Activated T-cell treated with anti-CD3 and anti-CD28 coated beads, Interleukin-2, amount 50 U/mL, for 72 hours (primary cell): ENCODE data around the gene FIP1L1. TPM values are rescaled to one million over a fixed set of nuclear protein-coding genes. Genes with fewer than 3 reads are reported as not detected.
"Not testable (repeated sequence)": the region's sequence is repeated elsewhere in the genome, so short reads cannot be mapped to it uniquely, and the experiment has no call there.

ENCODE experiments used
- ATAC-seq, 2 donors: fragments of 150-1000 bp; cut with Tn5 transposase; replicated peaks in 1 of 2; 2 replicates each; pipeline ENCODE4 v1.10.0; 2021; ENCODE audit warnings: moderate library complexity in 2 of 2, mild to moderate bottlenecking in 1 of 2
- DNase-seq, 2 donors: peaks; one replicate each; pipeline ENCODE4 v3.0.0; 2021 to 2022; ENCODE audit warnings: mixed read lengths in 1 of 2
- H3K27ac Mint-ChIP-seq: one replicate; pipeline ENCODE4 v1.8.0; 2022; ENCODE audit warnings: mild to moderate bottlenecking, moderate library complexity, mixed read lengths
- H3K27me3 Mint-ChIP-seq: one replicate; pipeline ENCODE4 v1.8.0; 2022; ENCODE audit warnings: low read depth, mixed read lengths
- H3K36me3 Mint-ChIP-seq, 2 donors: one replicate each; pipeline ENCODE4 v1.8.0; 2022; ENCODE audit warnings: mixed read lengths in 2 of 2, mild to moderate bottlenecking in 1 of 2; ENCODE audit not compliant: insufficient read depth in 2 of 2
- H3K4me1 Mint-ChIP-seq: one replicate; pipeline ENCODE4 v1.8.0; 2022; ENCODE audit warnings: low read depth, mixed read lengths
- H3K4me3 Mint-ChIP-seq, 2 donors: one replicate each; pipeline ENCODE4 v1.8.0; 2022; ENCODE audit warnings: mild to moderate bottlenecking in 2 of 2, mixed read lengths in 2 of 2, moderate library complexity in 2 of 2
- H3K9me3 Mint-ChIP-seq, 2 donors: one replicate each; pipeline ENCODE4 v1.8.0; 2022; ENCODE audit warnings: mixed read lengths in 2 of 2
- total RNA-seq, 2 donors: library from RNA; stranded (reverse); gene quantifications; one replicate each; pipeline ENCODE4 v1.2.3, GENCODE V29; 2022

The FIP1L1 gene
- total RNA-seq, 2 donors from 2014 or later = 116 to 139 TPM

DNA sequence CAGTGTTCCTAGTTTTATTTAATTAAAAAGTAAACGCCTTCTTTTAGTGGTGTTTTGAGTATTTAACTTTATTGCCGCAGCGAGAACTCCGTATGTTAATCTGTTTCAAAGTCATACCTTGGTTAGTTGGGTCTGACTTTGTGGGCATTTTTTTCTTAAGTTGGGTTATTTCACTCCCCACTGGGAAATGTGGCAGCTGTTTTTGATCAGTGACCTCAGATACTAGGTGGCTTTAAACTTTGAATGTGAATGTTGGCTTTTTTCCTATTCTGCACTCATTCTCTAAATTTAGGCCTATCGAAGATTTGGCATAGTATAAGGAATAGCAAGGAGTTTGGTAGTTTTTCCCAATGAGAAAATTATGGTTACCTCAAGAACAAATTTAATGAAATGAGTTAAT lies 85.9 kb downstream of the FIP1L1 start:
- Mint-ChIP-seq H3K9me3 (peaks cover 8 to 10% of the 10 kb centered on the region in 2 donors), H3K27me3 (no peaks in the 10 kb centered on the region), H3K4me1 (no peaks in the 10 kb centered on the region), H3K36me3 (peaks cover 9 to 23% of the 10 kb centered on the region in 2 donors), H3K27ac (no peak overlapping the region), H3K4me3 (no peak overlapping the region)
- DNase-seq = no peak
- ATAC-seq = no peak

- Mint-ChIP-seq H3K36me3 (peaks cover 8 to 16% of the 10 kb centered on the region in 2 donors), H3K4me3 (no peak overlapping the region), H3K27ac (no peak overlapping the region), H3K4me1 (no peaks in the 10 kb centered on the region), H3K9me3 (peaks cover 12 to 18% of the 10 kb centered on the region in 2 donors), H3K27me3 (no peaks in the 10 kb centered on the region)
- ATAC-seq (no peak), DNase-seq (no peak)
Measured at GRCh38 chr4:53465281-53465680, 87.8 kb downstream of the FIP1L1 start.

DNA sequence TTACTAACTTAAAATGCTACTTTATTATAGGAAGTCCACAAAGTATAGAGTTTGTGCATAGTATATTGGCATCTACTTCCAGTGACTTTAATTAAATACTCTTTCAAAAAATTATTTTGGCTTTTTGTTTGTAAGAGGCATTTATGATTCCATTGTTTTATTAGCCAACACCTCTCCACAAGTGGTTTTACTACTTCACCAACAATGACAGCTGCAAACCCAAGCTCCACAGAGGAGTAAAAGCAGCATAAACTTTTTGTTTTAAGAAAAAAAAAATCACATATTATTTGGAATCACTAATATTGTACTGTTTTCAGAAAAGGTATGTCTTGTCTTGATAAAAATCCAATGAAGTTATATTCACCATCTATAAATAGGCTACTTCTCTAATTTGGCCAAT lies 88.5 kb downstream of the FIP1L1 start:
- Mint-ChIP-seq H3K4me1 (no peaks in the 10 kb centered on the region), H3K4me3 (no peak overlapping the region), H3K27me3 (no peaks in the 10 kb centered on the region), H3K9me3 (peaks cover 12 to 18% of the 10 kb centered on the region in 2 donors), H3K27ac (no peak overlapping the region), H3K36me3 (peaks cover 8 to 17% of the 10 kb centered on the region in 2 donors)
- no peak for DNase-seq
- no peak for ATAC-seq

DNA sequence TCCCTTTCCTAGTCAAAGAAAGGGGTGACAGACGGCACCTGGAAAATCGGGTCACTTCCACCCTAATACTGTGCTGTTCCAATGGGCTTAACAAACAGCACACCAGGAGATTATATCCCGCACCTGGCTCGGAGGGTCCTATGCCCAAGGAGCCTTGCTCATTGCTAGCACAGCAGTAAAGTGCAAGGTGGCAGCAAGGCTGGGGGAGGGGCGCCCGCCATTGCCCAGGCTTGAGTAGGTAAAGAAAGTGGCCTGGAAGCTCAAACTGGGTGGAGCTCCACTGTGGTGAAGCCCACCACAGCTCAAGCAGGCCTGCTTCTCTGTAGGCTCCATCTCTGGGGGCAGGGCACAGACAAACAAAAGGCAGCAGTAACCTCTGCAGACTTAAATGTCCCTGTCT lies 89.1 kb downstream of the FIP1L1 start:
- not testable (repeated sequence) for DNase-seq, H3K4me1 Mint-ChIP-seq, H3K27ac Mint-ChIP-seq, ATAC-seq, H3K4me3 Mint-ChIP-seq, H3K27me3 Mint-ChIP-seq
- Mint-ChIP-seq H3K9me3 (peaks cover 13 to 18% of the 10 kb centered on the region in 2 donors), H3K36me3 (peaks cover 8 to 16% of the 10 kb centered on the region in 2 donors)

DNA sequence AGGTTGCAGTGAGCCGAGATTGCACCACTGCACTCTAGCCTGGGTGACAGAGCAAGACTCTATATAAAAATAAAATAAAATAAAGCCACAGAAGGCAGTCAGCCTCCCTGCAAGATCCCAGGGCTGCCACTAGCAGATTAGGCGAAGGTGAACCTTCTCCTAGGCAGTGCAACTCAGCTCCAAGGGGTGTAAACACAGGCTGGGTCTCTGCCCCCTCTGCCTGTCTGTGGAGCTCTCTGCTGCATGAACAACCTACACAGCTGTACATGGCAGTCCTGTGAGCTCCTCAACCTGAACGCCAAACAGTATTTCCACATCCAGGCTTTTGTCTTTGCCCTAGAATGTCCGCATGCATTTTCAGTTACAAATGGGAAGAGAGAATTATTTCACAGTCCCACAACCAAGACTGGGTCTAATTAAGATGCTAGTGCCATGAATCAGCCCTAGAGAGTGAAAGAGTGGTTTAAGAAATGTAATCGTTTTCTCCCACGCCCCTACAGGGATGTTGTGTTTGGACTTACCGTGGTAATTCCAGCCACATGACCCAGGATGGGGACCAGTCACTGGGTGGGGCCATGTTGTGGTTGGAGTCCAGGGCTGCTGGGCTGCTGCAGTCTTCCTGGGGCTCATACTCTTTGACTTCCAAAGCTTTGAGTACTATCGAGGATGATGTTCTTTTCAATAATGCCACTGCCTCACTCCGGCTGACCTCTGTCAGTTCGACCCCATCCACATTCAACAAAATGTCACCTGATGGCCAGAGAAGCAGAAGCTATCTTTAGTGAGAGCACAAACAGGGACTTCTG lies 99.0 kb downstream of the FIP1L1 start:
- Mint-ChIP-seq H3K36me3 (peaks cover 0 to 3% of the 10 kb centered on the region in 2 donors), H3K27me3 (peaks cover 21% of the 10 kb centered on the region), H3K27ac (no peak overlapping the region), H3K9me3 (peaks cover 3 to 11% of the 10 kb centered on the region in 2 donors), H3K4me3 (no peak overlapping the region), H3K4me1 (no peaks in the 10 kb centered on the region)
- DNase-seq (no peak), ATAC-seq (no peak)

GRCh38 chr4:53477038-53477565 lies 99.7 kb downstream of the FIP1L1 start:
- no peaks in the 10 kb centered on the region for H3K4me1 Mint-ChIP-seq

DNA sequence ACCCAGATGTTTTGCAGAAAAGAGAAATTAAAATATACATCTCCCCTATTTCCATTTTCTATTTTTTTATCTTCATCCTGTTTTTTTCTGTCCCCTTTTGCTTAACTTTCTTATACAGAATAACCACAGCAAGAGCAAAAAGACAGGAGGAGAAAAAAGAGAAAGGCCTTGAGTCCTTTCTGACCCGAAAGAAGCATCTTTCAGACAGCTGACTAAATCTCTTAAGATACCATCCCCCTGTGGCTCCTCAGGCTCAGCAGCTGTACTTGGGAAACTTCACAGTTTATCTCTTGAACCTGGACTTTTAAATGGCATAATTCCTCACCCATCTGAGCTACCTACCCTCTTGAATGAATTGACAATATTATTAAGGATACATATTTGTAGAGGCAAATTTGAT lies 100.2 kb downstream of the FIP1L1 start:
- ATAC-seq = no peak
- H3K27me3 Mint-ChIP-seq = peaks cover 31% of the 10 kb centered on the region
- H3K27ac Mint-ChIP-seq = no peak overlapping the region
- no peak for DNase-seq
- H3K36me3 Mint-ChIP-seq = peaks cover 0 to under 1% of the 10 kb centered on the region in 2 donors
- peaks cover under 1 to 8% of the 10 kb centered on the region in 2 donors for H3K9me3 Mint-ChIP-seq
- H3K4me3 Mint-ChIP-seq = no peak overlapping the region
- H3K4me1 Mint-ChIP-seq = no peaks in the 10 kb centered on the region

More at GRCh38 chr4:53477038-53477565, 99.7 kb downstream of the FIP1L1 start:
- peaks cover 28% of the 10 kb centered on the region for H3K27me3 Mint-ChIP-seq
- no peak overlapping the region for H3K4me3 Mint-ChIP-seq
- H3K27ac Mint-ChIP-seq = no peak overlapping the region
- H3K9me3 Mint-ChIP-seq = peaks cover 3 to 11% of the 10 kb centered on the region in 2 donors
- no peak for DNase-seq
- ATAC-seq = no peak
- H3K36me3 Mint-ChIP-seq = peaks cover 0 to 3% of the 10 kb centered on the region in 2 donors

DNA sequence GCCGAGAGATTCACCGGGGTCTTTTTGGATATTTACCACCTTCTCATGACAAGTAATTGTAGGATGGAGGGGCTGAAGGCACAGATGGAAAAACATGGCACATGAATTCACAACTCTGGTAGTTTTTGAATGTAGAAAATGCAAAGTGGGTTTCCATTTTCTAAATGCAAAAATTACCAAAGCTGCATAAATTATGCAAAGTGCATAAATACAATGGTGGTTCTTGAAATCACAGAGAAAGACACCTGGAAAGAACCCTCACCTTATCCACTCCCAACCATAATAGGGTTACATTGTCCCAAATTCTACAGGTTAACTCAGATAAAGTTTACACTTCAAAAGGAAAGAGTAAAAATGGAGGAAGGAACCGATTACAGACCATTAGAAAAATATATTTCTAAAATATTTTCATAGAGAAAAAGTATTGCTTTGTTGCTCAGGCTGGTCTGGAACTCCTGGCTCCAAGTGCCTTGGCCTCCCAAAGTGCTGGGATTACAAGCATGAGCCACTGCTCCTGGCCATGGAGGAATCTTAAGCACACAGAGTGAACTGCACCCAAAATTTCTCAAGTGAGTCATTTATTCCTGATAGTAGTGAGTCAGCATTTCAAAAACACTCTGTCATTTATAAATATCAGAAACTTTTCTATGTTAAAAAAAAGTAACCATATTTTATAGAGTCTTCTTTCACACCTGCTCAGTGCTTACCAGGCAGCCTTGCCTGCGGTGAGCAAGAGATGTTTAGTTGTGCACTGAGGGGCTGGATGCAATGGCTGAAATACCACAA lies 101.4 kb downstream of the FIP1L1 start:
- Mint-ChIP-seq H3K27ac (no peak overlapping the region), H3K36me3 (no peaks in the 10 kb centered on the region), H3K4me3 (no peak overlapping the region), H3K9me3 (no peaks in the 10 kb centered on the region), H3K27me3 (peaks cover 39% of the 10 kb centered on the region), H3K4me1 (no peaks in the 10 kb centered on the region)
- DNase-seq (no peak), ATAC-seq (no peak)

DNA sequence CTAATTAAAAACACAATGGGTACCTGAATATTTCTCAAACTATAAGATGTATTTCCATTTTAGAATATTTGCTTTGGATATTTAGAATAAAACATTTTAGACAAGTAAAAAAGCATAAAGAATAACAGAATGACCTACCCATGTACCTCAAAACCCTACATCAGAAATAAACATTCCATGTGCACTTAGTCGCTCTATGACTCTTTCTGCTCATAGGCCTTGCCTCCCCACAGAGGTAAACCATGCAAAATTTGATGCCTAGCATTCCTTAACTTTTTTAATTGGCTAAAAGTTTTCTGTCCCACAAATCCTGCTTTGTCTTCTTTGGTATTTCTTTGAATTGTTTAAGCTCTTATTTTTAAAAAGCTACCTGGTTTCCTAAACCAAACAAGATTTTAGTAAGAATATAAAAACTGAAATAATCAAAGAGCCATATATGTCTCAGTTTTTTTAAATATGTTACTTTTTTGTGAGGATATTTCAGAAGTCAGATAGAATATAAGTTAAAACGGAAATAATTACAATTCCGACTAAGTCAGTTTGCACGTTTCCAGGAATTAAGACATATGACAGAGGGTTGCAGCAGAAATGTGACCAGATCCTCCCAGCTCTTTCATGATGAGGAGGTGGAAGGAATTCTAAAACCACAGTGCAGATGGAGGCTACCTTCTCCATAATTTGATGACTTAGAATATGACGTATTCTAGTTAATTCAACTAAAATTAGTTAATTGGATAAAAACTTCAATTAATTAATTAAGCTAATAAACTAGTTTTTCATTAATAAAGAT lies 102.5 kb downstream of the FIP1L1 start:
- no peaks in the 10 kb centered on the region for H3K36me3 Mint-ChIP-seq
- H3K4me3 Mint-ChIP-seq = no peak overlapping the region
- H3K27me3 Mint-ChIP-seq = peaks cover 46% of the 10 kb centered on the region

DNA sequence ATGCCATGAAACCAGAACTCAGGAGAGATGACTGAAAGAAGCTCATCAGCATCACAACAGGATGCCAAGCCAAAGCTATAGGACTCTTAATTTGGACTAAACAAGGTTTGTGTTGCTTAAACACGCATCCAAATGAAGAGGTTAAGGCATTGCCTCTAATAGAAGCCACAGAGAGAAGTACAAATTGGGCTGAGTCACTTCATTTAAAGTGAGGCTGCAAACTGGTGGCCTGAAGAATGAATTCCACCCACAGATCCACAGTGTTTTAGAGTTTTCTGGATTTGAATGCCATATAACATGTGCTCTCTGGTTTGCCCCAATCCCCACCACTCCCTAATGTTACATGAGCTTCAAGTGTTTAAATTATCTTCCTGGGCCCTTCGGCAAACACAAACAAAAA lies 103.5 kb downstream of the FIP1L1 start:
- Mint-ChIP-seq H3K36me3 (no peaks in the 10 kb centered on the region), H3K4me1 (no peaks in the 10 kb centered on the region), H3K27me3 (peaks cover 50% of the 10 kb centered on the region), H3K9me3 (no peaks in the 10 kb centered on the region), H3K27ac (no peak overlapping the region), H3K4me3 (no peak overlapping the region)
- ATAC-seq (no peak), DNase-seq (no peak)

More for the DNA sequence above, 102.5 kb downstream of the FIP1L1 start:
- ATAC-seq (no peak), DNase-seq (no peak)
- no peaks in the 10 kb centered on the region for H3K4me1 Mint-ChIP-seq
- H3K27ac Mint-ChIP-seq = no peak overlapping the region
- no peaks in the 10 kb centered on the region for H3K9me3 Mint-ChIP-seq

GRCh38 chr4:53481586-53481985 lies 104.1 kb downstream of the FIP1L1 start:
- no peaks in the 10 kb centered on the region for H3K36me3 Mint-ChIP-seq
- no peaks in the 10 kb centered on the region for H3K9me3 Mint-ChIP-seq
- no peak overlapping the region for H3K4me3 Mint-ChIP-seq
- H3K4me1 Mint-ChIP-seq = no peaks in the 10 kb centered on the region
- DNase-seq = no peak
- ATAC-seq = no peak
- peaks cover 57% of the 10 kb centered on the region for H3K27me3 Mint-ChIP-seq
- H3K27ac Mint-ChIP-seq = no peak overlapping the region

- H3K4me1 Mint-ChIP-seq = no peaks in the 10 kb centered on the region
- ATAC-seq = no peak
- H3K27me3 Mint-ChIP-seq = peaks cover 64% of the 10 kb centered on the region
- no peaks in the 10 kb centered on the region for H3K36me3 Mint-ChIP-seq
- DNase-seq = no peak
- H3K9me3 Mint-ChIP-seq = no peaks in the 10 kb centered on the region
- H3K27ac Mint-ChIP-seq = no peak overlapping the region
- no peak overlapping the region for H3K4me3 Mint-ChIP-seq
Measured at GRCh38 chr4:53483250-53483649, 105.8 kb downstream of the FIP1L1 start.
